Activated naive CD8-positive, alpha-beta T cell treated with anti-CD3 and anti-CD28 coated beads, Interleukin-2, amount 10 ng/mL, durations not matched to agents 7 days and 5 days (primary cell): ENCODE data around the gene SECTM1. TPM values are rescaled to one million over a fixed set of nuclear protein-coding genes. Genes with fewer than 3 reads are reported as not detected.
"Not testable (repeated sequence)": the region's sequence is repeated elsewhere in the genome, so short reads cannot be mapped to it uniquely, and the experiment has no call there.

Experiments used
- ATAC-seq: fragments of 150-1000 bp; cut with Tn5 transposase; one replicate; pipeline ENCODE4 v1.10.0; 2021; ENCODE audit warnings: low read depth, moderate library complexity
- POLR2A ChIA-PET: fragments of 350-600 bp; sonication (Branson Sonifier 250); formaldehyde crosslinking; loops from one replicate; lab custom pipeline; 2021; ENCODE audit warnings: antibody characterized with exemption; lab: Charles Lee
- DNase-seq: peaks from one replicate; pipeline ENCODE4 v3.0.0; 2021
- H3K27ac Mint-ChIP-seq: one replicate; pipeline ENCODE4 v1.8.0; 2022; ENCODE audit warnings: mild to moderate bottlenecking, mixed read lengths
- H3K27me3 Mint-ChIP-seq: one replicate; pipeline ENCODE4 v1.8.0; 2022; ENCODE audit warnings: mild to moderate bottlenecking, moderate library complexity, mixed read lengths
- H3K36me3 Mint-ChIP-seq: one replicate; pipeline ENCODE4 v1.8.0; 2021; ENCODE audit warnings: mild to moderate bottlenecking, mixed read lengths
- H3K4me1 Mint-ChIP-seq: one replicate; pipeline ENCODE4 v1.8.0; 2021; ENCODE audit warnings: mixed read lengths
- H3K4me3 Mint-ChIP-seq: one replicate; pipeline ENCODE4 v1.8.0; 2022; ENCODE audit warnings: mild to moderate bottlenecking, moderate library complexity, mixed read lengths
- H3K9me3 Mint-ChIP-seq: one replicate; pipeline ENCODE4 v1.8.0; 2021; ENCODE audit warnings: mixed read lengths
- total RNA-seq, 2 experiments: library from RNA; stranded (reverse); gene quantifications; one replicate each; pipeline ENCODE4 v1.2.3, GENCODE V29; 2021

The SECTM1 gene
- total RNA-seq, 2 experiments from 2014 or later: 0.86 to 1.0 TPM

GRCh38 chr17:82373731-82374625, 40.4 kb upstream of the SECTM1 start:
- POLR2A ChIA-PET: interaction anchor here (0.8 kb wide), 1 partner anchor 129 kb away, joined by 3 read pairs; no protein-coding TSS in a partner anchor
- Mint-ChIP-seq H3K27ac (no peak overlapping the region), H3K36me3 (peaks cover 2% of the 10 kb centered on the region), H3K4me1 (peaks cover 8% of the 10 kb centered on the region), H3K27me3 (peaks cover 51% of the 10 kb centered on the region), H3K9me3 (no peaks in the 10 kb centered on the region), H3K4me3 (no peak overlapping the region)
- no peak for ATAC-seq
- no peak for DNase-seq

GRCh38 chr17:82373072-82373452, 39.5 kb upstream of the SECTM1 start:
- not testable (repeated sequence) for ATAC-seq, H3K36me3 Mint-ChIP-seq, DNase-seq, H3K9me3 Mint-ChIP-seq, H3K27ac Mint-ChIP-seq, H3K4me1 Mint-ChIP-seq, H3K4me3 Mint-ChIP-seq
- POLR2A ChIA-PET: interaction anchor here (0.6 kb wide), 1 partner anchor 28 kb away, joined by 3 read pairs; no protein-coding TSS in a partner anchor
- H3K27me3 Mint-ChIP-seq: peaks cover 48% of the 10 kb centered on the region

DNA sequence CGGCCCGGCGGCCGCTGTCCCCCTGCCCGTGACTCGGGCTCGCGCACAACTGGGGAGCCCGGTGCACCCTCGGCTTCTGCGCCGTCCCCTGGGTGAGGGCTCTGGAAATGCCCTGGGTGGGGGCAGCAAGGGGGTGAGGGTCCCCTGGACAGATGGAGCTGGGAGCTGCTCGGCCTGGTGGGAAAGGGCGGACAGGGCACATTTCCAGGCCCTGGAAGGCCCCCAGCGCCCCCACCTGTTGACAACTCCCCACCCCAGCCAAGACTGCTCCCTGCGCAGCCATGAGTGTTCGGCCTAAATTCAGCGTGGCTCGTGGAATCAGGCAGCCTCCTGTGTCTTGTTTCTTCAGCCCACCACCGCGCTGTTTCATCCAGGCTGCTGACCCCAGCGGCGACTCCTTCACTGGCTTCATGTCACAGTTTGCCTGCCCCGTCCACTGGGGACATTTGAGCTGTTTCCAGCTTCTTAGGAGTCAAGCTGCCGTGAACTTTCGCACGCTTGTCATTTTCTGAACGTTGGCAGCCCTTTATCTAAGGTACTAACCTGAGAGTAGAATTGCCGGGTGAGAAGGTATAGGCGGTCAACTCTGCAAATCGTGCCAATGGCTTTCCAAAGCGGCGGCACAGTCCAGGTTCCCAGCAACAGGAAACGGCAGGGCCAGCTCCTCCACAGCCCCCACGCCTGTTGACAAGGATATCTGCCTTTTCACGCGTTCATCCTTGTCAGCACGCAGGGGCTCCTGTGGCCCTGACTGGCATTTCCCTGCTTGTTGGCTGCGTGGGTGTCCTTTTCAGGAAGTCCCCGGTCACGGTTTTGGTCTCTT, 38.9 kb upstream of the SECTM1 start:
- ATAC-seq: no peak
- peaks cover 44% of the 10 kb centered on the region for H3K27me3 Mint-ChIP-seq
- peaks cover 8% of the 10 kb centered on the region for H3K4me1 Mint-ChIP-seq
- POLR2A ChIA-PET: interaction anchor here (0.6 kb wide), 1 partner anchor 28 kb away, joined by 3 read pairs; no protein-coding TSS in a partner anchor
- H3K27ac Mint-ChIP-seq: no peak overlapping the region
- H3K9me3 Mint-ChIP-seq: no peaks in the 10 kb centered on the region
- peak overlapping the region; percentile 22 for H3K4me3 Mint-ChIP-seq
- no peak for DNase-seq
- peaks cover 2% of the 10 kb centered on the region for H3K36me3 Mint-ChIP-seq

DNA sequence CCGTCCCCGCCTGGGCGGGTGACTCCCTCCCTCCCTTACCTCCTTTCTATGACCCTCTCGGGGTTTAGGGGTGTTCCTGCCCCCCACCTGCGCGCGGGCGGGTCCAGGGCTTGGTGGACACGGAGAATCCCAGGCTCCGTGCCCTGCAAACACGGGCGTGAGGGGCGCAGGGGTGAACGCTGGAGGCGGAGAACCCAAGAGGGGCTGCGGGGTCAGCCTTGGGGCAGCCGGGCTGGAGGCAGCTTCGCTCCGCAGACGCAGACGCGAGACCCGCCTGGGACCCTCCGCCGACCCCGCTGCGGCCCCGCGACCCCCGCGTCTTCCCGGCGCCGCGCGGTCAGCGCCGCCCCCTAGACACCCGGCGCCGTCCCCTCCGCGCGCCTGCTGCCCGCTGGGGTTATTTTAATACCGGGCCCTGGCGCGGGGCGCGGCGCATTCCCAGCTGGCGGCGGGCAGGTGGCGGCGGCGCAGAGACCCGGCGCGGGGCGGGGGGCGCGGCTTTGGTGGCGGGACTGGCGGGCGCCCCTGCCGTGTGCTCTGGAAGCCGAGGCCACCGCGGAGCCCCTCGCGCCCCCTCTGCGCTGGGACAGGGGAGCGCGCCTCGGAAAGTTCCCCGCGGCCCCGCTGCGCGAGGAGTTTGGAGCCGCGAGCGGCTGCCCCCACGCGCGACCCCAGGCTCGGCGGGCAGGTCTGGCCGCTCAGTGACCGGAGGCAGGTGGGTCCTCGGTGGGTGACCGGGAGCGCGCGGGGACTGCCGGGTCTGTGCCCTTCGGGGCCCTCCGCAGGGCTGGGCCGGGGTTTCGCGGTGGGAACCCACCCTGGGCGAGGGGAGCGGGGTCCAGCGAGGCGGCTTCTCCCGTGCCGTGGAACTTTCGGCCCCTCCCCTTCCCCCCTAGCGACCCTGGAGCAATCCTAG, 38.0 kb upstream of the SECTM1 start, which contains the start of gene UTS2R:
Gene UTS2R (plus strand): TSS at position 433 of the 916 bp plus-strand sequence. CDS start 2,560 bp downstream, outside the sequence.
- Mint-ChIP-seq H3K4me1 (peaks cover 8% of the 10 kb centered on the region), H3K27me3 (peaks cover 49% of the 10 kb centered on the region), H3K36me3 (peaks cover 2% of the 10 kb centered on the region), H3K9me3 (no peaks in the 10 kb centered on the region), H3K27ac (no peak within 1 kb of the TSS), H3K4me3 (peak within 1 kb of the TSS; percentile 76)
- POLR2A ChIA-PET: interaction anchor here (0.8 kb wide), 1 partner anchor 125 kb away, joined by 4 read pairs; no protein-coding TSS in a partner anchor
- DNase-seq (no peak), ATAC-seq (no peak)

- Mint-ChIP-seq H3K36me3 (peaks cover 2% of the 10 kb centered on the region), H3K4me1 (peaks cover 8% of the 10 kb centered on the region), H3K9me3 (no peaks in the 10 kb centered on the region), H3K27ac (no peak overlapping the region), H3K27me3 (peaks cover 47% of the 10 kb centered on the region), H3K4me3 (peak overlapping the region; percentile 76)
- DNase-seq: no peak
- POLR2A ChIA-PET: interaction anchor here (0.6 to 1.3 kb wide), 3 partner anchors 9 to 344 kb away, joined by 3 to 4 read pairs (median 3); no protein-coding TSS in a partner anchor
- ATAC-seq: peak; percentile 48
These were observed 37.1 kb upstream of the SECTM1 start for GRCh38 chr17:82370471-82371332.

GRCh38 chr17:82369211-82369610, 35.6 kb upstream of the SECTM1 start:
- POLR2A ChIA-PET: no interaction called here
- ATAC-seq (no peak), DNase-seq (no peak)
- H3K4me1 Mint-ChIP-seq: peaks cover 8% of the 10 kb centered on the region
- no peaks in the 10 kb centered on the region for H3K9me3 Mint-ChIP-seq
- H3K4me3 Mint-ChIP-seq: no peak overlapping the region
- H3K27ac Mint-ChIP-seq: no peak overlapping the region
- peaks cover 47% of the 10 kb centered on the region for H3K27me3 Mint-ChIP-seq
- peaks cover 2% of the 10 kb centered on the region for H3K36me3 Mint-ChIP-seq

- Mint-ChIP-seq H3K4me1 (peaks cover 7% of the 10 kb centered on the region), H3K9me3 (no peaks in the 10 kb centered on the region), H3K36me3 (peaks cover under 1% of the 10 kb centered on the region), H3K27ac (no peak overlapping the region), H3K27me3 (peaks cover 38% of the 10 kb centered on the region), H3K4me3 (no peak overlapping the region)
- POLR2A ChIA-PET: no interaction called here
- no peak for DNase-seq
- ATAC-seq: no peak
These were observed 34.4 kb upstream of the SECTM1 start for GRCh38 chr17:82367724-82368524.

GRCh38 chr17:82366749-82367148, 33.2 kb upstream of the SECTM1 start:
- ATAC-seq: no peak
- no peak overlapping the region for H3K27ac Mint-ChIP-seq
- H3K27me3 Mint-ChIP-seq: peaks cover 31% of the 10 kb centered on the region
- POLR2A ChIA-PET: no interaction called here
- peaks cover 6% of the 10 kb centered on the region for H3K4me1 Mint-ChIP-seq
- no peaks in the 10 kb centered on the region for H3K36me3 Mint-ChIP-seq
- no peaks in the 10 kb centered on the region for H3K9me3 Mint-ChIP-seq
- DNase-seq: no peak
- no peak overlapping the region for H3K4me3 Mint-ChIP-seq

- no peak overlapping the region for H3K27ac Mint-ChIP-seq
- H3K27me3 Mint-ChIP-seq: peaks cover 26% of the 10 kb centered on the region
- no peak for DNase-seq
- no peaks in the 10 kb centered on the region for H3K36me3 Mint-ChIP-seq
- POLR2A ChIA-PET: interaction anchor here (0.6 kb wide), 1 partner anchor 41 kb away, joined by 4 read pairs; no protein-coding TSS in a partner anchor
- H3K4me1 Mint-ChIP-seq: peaks cover 3% of the 10 kb centered on the region
- no peak for ATAC-seq
- H3K9me3 Mint-ChIP-seq: no peaks in the 10 kb centered on the region
- no peak overlapping the region for H3K4me3 Mint-ChIP-seq
These were observed 32.2 kb upstream of the SECTM1 start for GRCh38 chr17:82365606-82366295.

DNA sequence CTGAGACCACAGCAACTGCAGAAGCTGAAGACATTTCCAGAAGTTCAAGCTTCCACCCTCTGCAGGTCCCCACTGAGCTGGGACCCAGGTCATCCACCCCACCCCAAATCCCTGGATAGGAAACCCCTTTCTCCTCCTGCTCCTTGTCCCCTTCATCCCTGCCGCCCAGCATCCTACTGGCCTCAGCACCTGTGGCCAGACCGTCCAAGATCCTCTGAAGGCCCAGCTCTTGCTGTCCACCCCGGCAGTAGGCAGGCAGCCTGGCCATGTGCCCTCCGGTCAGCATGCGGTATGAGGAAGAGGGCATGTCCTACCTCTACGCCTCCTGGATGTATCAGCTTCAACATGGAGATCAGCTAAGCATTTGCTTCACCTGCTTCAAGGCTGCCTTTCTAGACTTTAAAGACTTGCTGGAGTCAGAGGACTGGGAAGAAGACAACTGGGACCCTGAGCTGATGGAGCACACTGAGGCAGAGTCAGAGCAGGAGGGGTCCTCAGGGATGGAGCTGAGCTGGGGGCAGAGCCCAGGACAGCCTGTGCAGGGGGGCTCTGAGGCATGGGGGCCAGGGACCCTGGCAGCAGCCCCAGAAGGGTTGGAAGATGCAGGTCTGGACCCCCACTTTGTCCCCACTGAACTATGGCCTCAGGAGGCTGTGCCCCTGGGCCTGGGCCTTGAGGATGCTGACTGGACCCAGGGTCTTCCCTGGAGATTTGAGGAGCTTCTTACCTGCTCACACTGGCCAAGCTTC, 28.5 kb upstream of the SECTM1 start:
- no peak for DNase-seq
- Mint-ChIP-seq H3K27me3 (peaks cover 12% of the 10 kb centered on the region), H3K36me3 (no peaks in the 10 kb centered on the region), H3K4me1 (peaks cover 6% of the 10 kb centered on the region), H3K9me3 (no peaks in the 10 kb centered on the region), H3K27ac (no peak overlapping the region), H3K4me3 (no peak overlapping the region)
- ATAC-seq: no peak
- POLR2A ChIA-PET: interaction anchor here (0.6 to 0.8 kb wide), 2 partner anchors 8 to 40 kb away, joined by 3 read pairs; no protein-coding TSS in a partner anchor
